Measurements from ENCODE around the gene FRMPD4. TPM values are rescaled to one million over a fixed set of nuclear protein-coding genes. Genes with fewer than 3 reads are reported as not detected.

FRMPD4 gene
- total RNA-seq, 1 experiment from 2014 or later: 1.4 TPM

GRCh38 chrX:12174358-12174757 is 36.1 kb downstream of the FRMPD4 start (continued):
- TF ChIP-seq ZNF512 (CRISPR knock-in tag; IDR thresholded peaks at IDR 0.05; ENCODE audit: borderline replicate concordance) (no peak), IRF1 (CRISPR knock-in tag; IDR thresholded peaks at IDR 0.05) (no peak), SP1 (CRISPR knock-in tag; conservative IDR thresholded peaks at IDR 0.05) (no peak), NFYB (CRISPR knock-in tag; conservative IDR thresholded peaks at IDR 0.05; ENCODE audit: low read depth) (no peak), ZNF317 (CRISPR knock-in tag; IDR thresholded peaks at IDR 0.05; ENCODE audit: borderline replicate concordance, low read depth) (no peak), SMAD4 (CRISPR knock-in tag; IDR thresholded peaks at IDR 0.05) (no peak), ZNF281 (CRISPR knock-in tag; IDR thresholded peaks at IDR 0.05) (no peak)
- TF ChIP-seq, protein P1, sequence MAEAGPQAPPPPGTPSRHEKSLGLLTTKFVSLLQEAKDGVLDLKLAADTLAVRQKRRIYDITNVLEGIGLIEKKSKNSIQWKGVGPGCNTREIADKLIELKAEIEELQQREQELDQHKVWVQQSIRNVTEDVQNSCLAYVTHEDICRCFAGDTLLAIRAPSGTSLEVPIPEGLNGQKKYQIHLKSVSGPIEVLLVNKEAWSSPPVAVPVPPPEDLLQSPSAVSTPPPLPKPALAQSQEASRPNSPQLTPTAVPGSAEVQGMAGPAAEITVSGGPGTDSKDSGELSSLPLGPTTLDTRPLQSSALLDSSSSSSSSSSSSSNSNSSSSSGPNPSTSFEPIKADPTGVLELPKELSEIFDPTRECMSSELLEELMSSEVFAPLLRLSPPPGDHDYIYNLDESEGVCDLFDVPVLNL (CRISPR knock-in tag; IDR thresholded peaks at IDR 0.05; ENCODE audit: borderline replicate concordance, low read depth): no peak

GRCh38 chrX:12197030-12197429 is 58.8 kb downstream of the FRMPD4 start:
- Mint-ChIP-seq H3K36me3 (no peaks in the 10 kb centered on the region), H3K27ac (no peak overlapping the region), H3K9me3 (peaks cover 5% of the 10 kb centered on the region; the same call in 1 of the 2 replicates), H3K4me3 (no peak overlapping the region), H3K4me1 (peaks cover 29% of the 10 kb centered on the region), H3K27me3 (ENCODE audit: low read depth) (no peaks in the 10 kb centered on the region)
- no peak for DNase-seq (ENCODE audit: low spot score)
- ChIA-PET POLR2A (no interaction called here), CTCF (no interaction called here)
- TF ChIP-seq NR2C2 (CRISPR knock-in tag; IDR thresholded peaks at IDR 0.05) (no peak), GRHL2 (CRISPR knock-in tag; IDR thresholded peaks at IDR 0.05; ENCODE audit: insufficient replicate concordance, severe bottlenecking) (no peak), SP1 (CRISPR knock-in tag; conservative IDR thresholded peaks at IDR 0.05) (no peak), KAT7 (CRISPR knock-in tag; IDR thresholded peaks at IDR 0.05; ENCODE audit: borderline replicate concordance) (no peak), SMAD3 (CRISPR knock-in tag; IDR thresholded peaks at IDR 0.05; ENCODE audit: borderline replicate concordance) (no peak), NFYB (CRISPR knock-in tag; conservative IDR thresholded peaks at IDR 0.05; ENCODE audit: low read depth) (no peak), HMGXB4 (CRISPR knock-in tag; IDR thresholded peaks at IDR 0.05) (no peak), JUN (CRISPR knock-in tag; IDR thresholded peaks at IDR 0.05) (no peak), ZNF416 (CRISPR knock-in tag; IDR thresholded peaks at IDR 0.05) (no peak), ZNF425 (CRISPR knock-in tag; conservative IDR thresholded peaks at IDR 0.05) (no peak), IRF2 (CRISPR knock-in tag; IDR thresholded peaks at IDR 0.05; ENCODE audit: borderline replicate concordance, low read depth) (no peak), USF1 (CRISPR knock-in tag; IDR thresholded peaks at IDR 0.05) (no peak), CBFB (CRISPR knock-in tag; IDR thresholded peaks at IDR 0.05; ENCODE audit: low read depth) (no peak), CREB1 (CRISPR knock-in tag; IDR thresholded peaks at IDR 0.05) (no peak)
- TF ChIP-seq, protein P2, sequence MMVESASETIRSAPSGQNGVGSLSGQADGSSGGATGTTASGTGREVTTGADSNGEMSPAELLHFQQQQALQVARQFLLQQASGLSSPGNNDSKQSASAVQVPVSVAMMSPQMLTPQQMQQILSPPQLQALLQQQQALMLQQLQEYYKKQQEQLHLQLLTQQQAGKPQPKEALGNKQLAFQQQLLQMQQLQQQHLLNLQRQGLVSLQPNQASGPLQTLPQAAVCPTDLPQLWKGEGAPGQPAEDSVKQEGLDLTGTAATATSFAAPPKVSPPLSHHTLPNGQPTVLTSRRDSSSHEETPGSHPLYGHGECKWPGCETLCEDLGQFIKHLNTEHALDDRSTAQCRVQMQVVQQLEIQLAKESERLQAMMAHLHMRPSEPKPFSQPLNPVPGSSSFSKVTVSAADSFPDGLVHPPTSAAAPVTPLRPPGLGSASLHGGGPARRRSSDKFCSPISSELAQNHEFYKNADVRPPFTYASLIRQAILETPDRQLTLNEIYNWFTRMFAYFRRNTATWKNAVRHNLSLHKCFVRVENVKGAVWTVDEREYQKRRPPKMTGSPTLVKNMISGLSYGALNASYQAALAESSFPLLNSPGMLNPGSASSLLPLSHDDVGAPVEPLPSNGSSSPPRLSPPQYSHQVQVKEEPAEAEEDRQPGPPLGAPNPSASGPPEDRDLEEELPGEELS (CRISPR knock-in tag; IDR thresholded peaks at IDR 0.05): no peak
- TF ChIP-seq, protein P3, sequence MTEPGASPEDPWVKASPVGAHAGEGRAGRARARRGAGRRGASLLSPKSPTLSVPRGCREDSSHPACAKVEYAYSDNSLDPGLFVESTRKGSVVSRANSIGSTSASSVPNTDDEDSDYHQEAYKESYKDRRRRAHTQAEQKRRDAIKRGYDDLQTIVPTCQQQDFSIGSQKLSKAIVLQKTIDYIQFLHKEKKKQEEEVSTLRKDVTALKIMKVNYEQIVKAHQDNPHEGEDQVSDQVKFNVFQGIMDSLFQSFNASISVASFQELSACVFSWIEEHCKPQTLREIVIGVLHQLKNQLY (CRISPR knock-in tag; IDR thresholded peaks at IDR 0.05): no peak
- ATAC-seq: peak; percentile 66

All from WTC11 (cell line).